GM18526 (cell line): ENCODE measurements around the gene SLFN5.

ENCODE experiments used
- POLR2A ChIP-seq: IDR thresholded peaks from 3 replicates; pipeline ENCODE4 v1.6.1; 2011; ENCODE audit not compliant: insufficient read length; ENCODE audit errors: extremely low read depth

The SLFN5 gene

GRCh38 chr17:35313875-35314409 is 71.1 kb downstream of the SLFN5 start:
- TF ChIP-seq POLR2A, result no peak

- no peak for TF ChIP-seq POLR2A
These were observed 71.7 kb downstream of the SLFN5 start for GRCh38 chr17:35314415-35315216.

GRCh38 chr17:35315283-35315682 is 72.4 kb downstream of the SLFN5 start:
- TF ChIP-seq POLR2A, result no peak

- no peak for TF ChIP-seq POLR2A
These were observed 73.1 kb downstream of the SLFN5 start for GRCh38 chr17:35315971-35316370.

- no peak for TF ChIP-seq POLR2A
These were observed 79.9 kb downstream of the SLFN5 start for GRCh38 chr17:35322749-35323148.
